Measurements from ENCODE around the gene TMOD2.

DNA sequence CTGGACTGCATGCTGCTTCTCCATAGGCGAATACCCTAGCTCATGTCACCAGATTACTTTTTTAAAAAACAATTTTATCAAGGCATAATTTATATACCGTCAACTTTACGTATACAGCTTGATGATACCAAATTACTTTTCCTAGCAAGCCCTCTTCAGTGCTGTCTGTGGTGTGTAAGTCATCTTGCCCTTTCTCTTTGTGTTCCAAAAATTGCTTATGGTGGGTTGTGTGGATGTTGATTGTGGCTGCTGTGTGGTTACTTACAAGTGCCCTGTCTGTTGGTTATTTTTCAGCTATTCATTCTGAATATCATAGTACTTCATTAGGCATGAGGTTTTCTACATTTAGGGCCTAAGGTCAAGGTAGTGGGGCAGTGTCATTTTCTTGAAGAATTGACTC is 90.9 kb downstream of the TMOD2 start:
- TF ChIP-seq, protein P1, sequence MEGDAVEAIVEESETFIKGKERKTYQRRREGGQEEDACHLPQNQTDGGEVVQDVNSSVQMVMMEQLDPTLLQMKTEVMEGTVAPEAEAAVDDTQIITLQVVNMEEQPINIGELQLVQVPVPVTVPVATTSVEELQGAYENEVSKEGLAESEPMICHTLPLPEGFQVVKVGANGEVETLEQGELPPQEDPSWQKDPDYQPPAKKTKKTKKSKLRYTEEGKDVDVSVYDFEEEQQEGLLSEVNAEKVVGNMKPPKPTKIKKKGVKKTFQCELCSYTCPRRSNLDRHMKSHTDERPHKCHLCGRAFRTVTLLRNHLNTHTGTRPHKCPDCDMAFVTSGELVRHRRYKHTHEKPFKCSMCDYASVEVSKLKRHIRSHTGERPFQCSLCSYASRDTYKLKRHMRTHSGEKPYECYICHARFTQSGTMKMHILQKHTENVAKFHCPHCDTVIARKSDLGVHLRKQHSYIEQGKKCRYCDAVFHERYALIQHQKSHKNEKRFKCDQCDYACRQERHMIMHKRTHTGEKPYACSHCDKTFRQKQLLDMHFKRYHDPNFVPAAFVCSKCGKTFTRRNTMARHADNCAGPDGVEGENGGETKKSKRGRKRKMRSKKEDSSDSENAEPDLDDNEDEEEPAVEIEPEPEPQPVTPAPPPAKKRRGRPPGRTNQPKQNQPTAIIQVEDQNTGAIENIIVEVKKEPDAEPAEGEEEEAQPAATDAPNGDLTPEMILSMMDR (IDR thresholded peaks at IDR 0.05) = no peak
- TF ChIP-seq EZH2 (IDR thresholded peaks at IDR 0.05) = no peak
